ENCODE data around the gene MEN1. TPM values are rescaled to one million over a fixed set of nuclear protein-coding genes. Genes with fewer than 3 reads are reported as not detected.
A peak's percentile ranks its signal among the peaks of the same experiment; 100 is the strongest.

Gene MEN1
- polyA plus RNA-seq, 1 donor, result 36.6 TPM

- DNase-seq, result no peak
These were observed 25.4 kb downstream of the MEN1 start for GRCh38 chr11:64784813-64785581.

GRCh38 chr11:64778473-64779298 lies 31.7 kb downstream of the MEN1 start, which contains the start of gene SF1:
Gene SF1, minus strand, starts transcription at chr11:64778542. Its CDS starts 150 bp downstream, at chr11:64778392.
- peak; percentile 100 for DNase-seq

GRCh38 chr11:64778223-64778472 lies 32.2 kb downstream of the MEN1 start:
- DNase-seq, result no peak

GRCh38 chr11:64777449-64778222 lies 32.7 kb downstream of the MEN1 start:
- DNase-seq, result peak; percentile 86

GRCh38 chr11:64776875-64777274 lies 33.5 kb downstream of the MEN1 start:
- no peak for DNase-seq

GRCh38 chr11:64776425-64776824 lies 33.9 kb downstream of the MEN1 start:
- DNase-seq, result no peak

GRCh38 chr11:64774144-64774543 lies 36.2 kb downstream of the MEN1 start:
- DNase-seq, result no peak

- DNase-seq, result no peak
These were observed 37.9 kb downstream of the MEN1 start for GRCh38 chr11:64772303-64773018.

- no peak for DNase-seq
These were observed 38.5 kb downstream of the MEN1 start for GRCh38 chr11:64771861-64772260.

- DNase-seq, result no peak
These were observed 40.2 kb downstream of the MEN1 start for GRCh38 chr11:64770120-64770519.

GRCh38 chr11:64769283-64769682 lies 41.1 kb downstream of the MEN1 start:
- DNase-seq, result no peak

GRCh38 chr11:64768300-64768694 lies 42.1 kb downstream of the MEN1 start:
- DNase-seq, result no peak

GRCh38 chr11:64767344-64768299 lies 42.7 kb downstream of the MEN1 start:
- no peak for DNase-seq

GRCh38 chr11:64766881-64767280 lies 43.5 kb downstream of the MEN1 start:
- DNase-seq, result no peak

- DNase-seq, result no peak
These were observed 44.3 kb downstream of the MEN1 start for GRCh38 chr11:64765851-64766665.

- no peak for DNase-seq
These were observed 45.0 kb downstream of the MEN1 start for GRCh38 chr11:64765291-64765850.

GRCh38 chr11:64764753-64765152 lies 45.6 kb downstream of the MEN1 start:
- no peak for DNase-seq

- DNase-seq, result no peak
These were observed 46.2 kb downstream of the MEN1 start for GRCh38 chr11:64764040-64764611.

GRCh38 chr11:64763526-64764039 lies 46.8 kb downstream of the MEN1 start:
- DNase-seq, result no peak
